HL-60 (cell line): Measurements from ENCODE around the gene TBC1D16.

Experiments used
- DNase-seq, 2 experiments: peaks; one replicate each; pipeline ENCODE4 v3.0.0-alpha.2; 2010 to 2020; ENCODE audit warnings: low read depth in 1 of 2, low spot score in 1 of 2
- H3K27ac ChIP-seq: fragments of 250-450 bp; sonication (Bioruptor Pico); replicated peaks from 2 replicates; pipeline ENCODE4 v1.5.1; 2020; ENCODE audit warnings: mild to moderate bottlenecking, moderate library complexity
- H3K27me3 ChIP-seq: fragments of 250-450 bp; sonication (Bioruptor Pico); 2 replicates; pipeline ENCODE4 v1.5.1; 2021; ENCODE audit warnings: mild to moderate bottlenecking, moderate library complexity; ENCODE audit not compliant: insufficient read depth, poor library complexity, severe bottlenecking
- H3K4me3 ChIP-seq: replicated peaks from 2 replicates; pipeline ENCODE4 v1.5.1; 2011; ENCODE audit warnings: mild to moderate bottlenecking, control low read depth, low read length; ENCODE audit not compliant: insufficient read depth
- GABPA ChIP-seq: IDR thresholded peaks from 2 replicates; pipeline ENCODE4 v1.6.1; 2012; ENCODE audit warnings: low read depth
- POLR2AphosphoS5 ChIP-seq: IDR thresholded peaks from 2 replicates; pipeline ENCODE4 v1.6.1; 2012; ENCODE audit warnings: low read depth
- SPI1 ChIP-seq: IDR thresholded peaks from 2 replicates; pipeline ENCODE4 v1.6.1; 2012; ENCODE audit warnings: low read depth, mild to moderate bottlenecking, borderline replicate concordance
- TF ChIP-seq, protein P1 (sequence below): IDR thresholded peaks from one replicate; pipeline ENCODE4 v1.5.1; 2011; ENCODE audit warnings: low read length, control low read depth, inconsistent platforms; ENCODE audit not compliant: insufficient read depth
- TF ChIP-seq, protein P2 (sequence below): IDR thresholded peaks from 2 replicates; pipeline ENCODE4 v1.6.1; 2012; ENCODE audit warnings: low read depth; ENCODE audit not compliant: insufficient replicate concordance

The TBC1D16 gene

DNA sequence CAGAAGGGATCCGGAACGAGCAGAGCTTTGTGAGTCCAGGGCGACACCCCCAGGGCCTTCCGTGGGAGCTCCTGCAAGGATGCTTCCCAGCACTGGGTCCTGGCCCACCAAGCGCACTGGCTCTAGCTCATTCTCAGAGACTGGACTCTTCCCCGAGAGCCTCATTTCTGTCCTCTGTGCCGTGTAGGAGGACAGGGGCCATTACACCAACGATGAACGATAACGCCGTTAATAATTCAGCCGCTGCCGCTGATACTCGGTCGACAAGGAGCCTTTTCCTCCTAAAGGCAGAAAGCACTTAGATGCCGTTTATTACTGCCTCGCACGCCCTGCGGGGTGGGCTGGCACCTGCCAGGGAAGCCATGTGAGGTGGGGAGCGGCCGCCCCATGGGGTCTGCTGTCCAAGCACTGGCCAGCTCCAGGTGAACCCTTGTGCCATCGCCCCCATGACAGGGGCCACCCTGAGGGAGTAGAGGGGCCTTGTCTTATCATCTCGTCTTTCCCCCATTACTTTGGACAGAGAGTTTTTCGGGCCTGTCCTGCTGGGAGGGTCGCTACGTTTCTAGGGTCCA is 33.5 kb downstream of the TBC1D16 start:
- DNase-seq = no peak
- TF ChIP-seq, protein P1, sequence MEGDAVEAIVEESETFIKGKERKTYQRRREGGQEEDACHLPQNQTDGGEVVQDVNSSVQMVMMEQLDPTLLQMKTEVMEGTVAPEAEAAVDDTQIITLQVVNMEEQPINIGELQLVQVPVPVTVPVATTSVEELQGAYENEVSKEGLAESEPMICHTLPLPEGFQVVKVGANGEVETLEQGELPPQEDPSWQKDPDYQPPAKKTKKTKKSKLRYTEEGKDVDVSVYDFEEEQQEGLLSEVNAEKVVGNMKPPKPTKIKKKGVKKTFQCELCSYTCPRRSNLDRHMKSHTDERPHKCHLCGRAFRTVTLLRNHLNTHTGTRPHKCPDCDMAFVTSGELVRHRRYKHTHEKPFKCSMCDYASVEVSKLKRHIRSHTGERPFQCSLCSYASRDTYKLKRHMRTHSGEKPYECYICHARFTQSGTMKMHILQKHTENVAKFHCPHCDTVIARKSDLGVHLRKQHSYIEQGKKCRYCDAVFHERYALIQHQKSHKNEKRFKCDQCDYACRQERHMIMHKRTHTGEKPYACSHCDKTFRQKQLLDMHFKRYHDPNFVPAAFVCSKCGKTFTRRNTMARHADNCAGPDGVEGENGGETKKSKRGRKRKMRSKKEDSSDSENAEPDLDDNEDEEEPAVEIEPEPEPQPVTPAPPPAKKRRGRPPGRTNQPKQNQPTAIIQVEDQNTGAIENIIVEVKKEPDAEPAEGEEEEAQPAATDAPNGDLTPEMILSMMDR = no peak
- TF ChIP-seq, protein P2, sequence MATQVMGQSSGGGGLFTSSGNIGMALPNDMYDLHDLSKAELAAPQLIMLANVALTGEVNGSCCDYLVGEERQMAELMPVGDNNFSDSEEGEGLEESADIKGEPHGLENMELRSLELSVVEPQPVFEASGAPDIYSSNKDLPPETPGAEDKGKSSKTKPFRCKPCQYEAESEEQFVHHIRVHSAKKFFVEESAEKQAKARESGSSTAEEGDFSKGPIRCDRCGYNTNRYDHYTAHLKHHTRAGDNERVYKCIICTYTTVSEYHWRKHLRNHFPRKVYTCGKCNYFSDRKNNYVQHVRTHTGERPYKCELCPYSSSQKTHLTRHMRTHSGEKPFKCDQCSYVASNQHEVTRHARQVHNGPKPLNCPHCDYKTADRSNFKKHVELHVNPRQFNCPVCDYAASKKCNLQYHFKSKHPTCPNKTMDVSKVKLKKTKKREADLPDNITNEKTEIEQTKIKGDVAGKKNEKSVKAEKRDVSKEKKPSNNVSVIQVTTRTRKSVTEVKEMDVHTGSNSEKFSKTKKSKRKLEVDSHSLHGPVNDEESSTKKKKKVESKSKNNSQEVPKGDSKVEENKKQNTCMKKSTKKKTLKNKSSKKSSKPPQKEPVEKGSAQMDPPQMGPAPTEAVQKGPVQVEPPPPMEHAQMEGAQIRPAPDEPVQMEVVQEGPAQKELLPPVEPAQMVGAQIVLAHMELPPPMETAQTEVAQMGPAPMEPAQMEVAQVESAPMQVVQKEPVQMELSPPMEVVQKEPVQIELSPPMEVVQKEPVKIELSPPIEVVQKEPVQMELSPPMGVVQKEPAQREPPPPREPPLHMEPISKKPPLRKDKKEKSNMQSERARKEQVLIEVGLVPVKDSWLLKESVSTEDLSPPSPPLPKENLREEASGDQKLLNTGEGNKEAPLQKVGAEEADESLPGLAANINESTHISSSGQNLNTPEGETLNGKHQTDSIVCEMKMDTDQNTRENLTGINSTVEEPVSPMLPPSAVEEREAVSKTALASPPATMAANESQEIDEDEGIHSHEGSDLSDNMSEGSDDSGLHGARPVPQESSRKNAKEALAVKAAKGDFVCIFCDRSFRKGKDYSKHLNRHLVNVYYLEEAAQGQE = no peak
- TF ChIP-seq POLR2AphosphoS5 (no peak), GABPA (no peak), SPI1 (no peak)

DNA sequence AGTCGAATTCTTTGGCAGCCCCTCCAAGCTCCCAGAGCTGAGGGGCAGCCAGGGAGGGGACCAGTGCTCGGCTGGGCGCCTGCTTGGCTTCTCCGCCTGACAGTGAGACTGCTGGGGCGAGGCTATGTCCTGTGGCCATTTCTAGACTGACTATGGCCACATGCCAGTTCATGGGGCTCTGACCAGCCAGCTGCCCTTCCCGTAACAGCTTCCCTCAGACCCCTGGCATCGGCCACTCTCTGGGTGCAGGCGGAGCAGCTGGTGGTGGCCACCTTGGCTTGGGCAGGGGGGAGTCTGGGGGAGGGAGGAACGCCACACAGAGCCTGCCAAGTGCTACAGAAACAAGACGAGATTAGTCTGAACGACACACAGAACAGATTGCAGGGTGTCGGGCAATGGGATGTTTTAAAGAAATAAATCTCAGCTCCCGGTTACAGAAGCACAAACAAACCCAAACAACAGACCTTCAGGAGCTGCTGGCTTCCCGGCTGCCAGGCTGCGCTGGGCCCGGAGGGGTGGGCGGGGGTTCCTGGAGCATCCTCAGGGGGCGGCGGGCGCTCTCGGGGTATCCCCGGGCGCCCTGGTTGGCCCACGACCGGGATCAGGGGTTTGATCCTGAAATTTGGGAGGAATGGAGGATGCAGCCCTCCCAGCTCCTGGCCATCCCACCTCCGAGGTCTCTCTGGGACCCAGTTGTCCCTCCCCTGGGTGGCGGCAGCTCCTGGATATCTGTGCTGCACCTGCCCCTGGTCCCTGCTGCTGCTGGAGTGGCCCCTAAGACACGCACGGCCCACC is 34.5 kb downstream of the TBC1D16 start:
- Histone ChIP-seq H3K4me3 (no peak overlapping the region), H3K27ac (no peak overlapping the region), H3K27me3 (no peaks in the 10 kb centered on the region)
- no peak for DNase-seq
- no peak for TF ChIP-seq SPI1
- TF ChIP-seq POLR2AphosphoS5 = no peak
- TF ChIP-seq, protein P2 = no peak
- TF ChIP-seq GABPA = no peak

More for the DNA sequence above, 33.5 kb downstream of the TBC1D16 start:
- H3K27me3 ChIP-seq = no peaks in the 10 kb centered on the region
- no peak overlapping the region for H3K4me3 ChIP-seq
- no peak overlapping the region for H3K27ac ChIP-seq

DNA sequence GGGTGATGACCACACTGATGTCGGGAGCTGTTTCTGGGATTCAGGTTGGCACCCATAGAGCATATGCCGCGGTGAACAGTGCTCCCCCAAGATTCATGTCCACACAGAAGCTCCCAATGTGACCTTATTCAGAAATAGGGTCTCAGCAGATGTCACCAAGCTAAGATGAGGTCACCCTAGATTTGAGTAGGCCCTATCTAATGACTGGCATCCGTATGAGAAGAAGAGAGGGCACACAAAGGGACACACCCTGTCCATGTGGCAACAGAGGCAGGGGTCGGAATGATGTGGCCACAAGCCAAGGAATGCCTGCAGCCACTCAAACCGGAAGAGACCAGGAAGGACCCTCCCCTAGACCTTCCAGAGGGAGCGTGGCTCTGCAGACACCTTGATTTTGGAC is 35.5 kb downstream of the TBC1D16 start:
- TF ChIP-seq, protein P2 = no peak
- TF ChIP-seq SPI1 (no peak), GABPA (no peak), POLR2AphosphoS5 (no peak)
- TF ChIP-seq, protein P1 = no peak
- DNase-seq = no peak
- no peaks in the 10 kb centered on the region for H3K27me3 ChIP-seq
- no peak overlapping the region for H3K27ac ChIP-seq
- H3K4me3 ChIP-seq = no peak overlapping the region
